Measurements from ENCODE around the gene ATP5PD. TPM values are rescaled to one million over a fixed set of nuclear protein-coding genes. Genes with fewer than 3 reads are reported as not detected.

The ATP5PD gene
- total RNA-seq, 8 experiments from 2014 or later, result 282 to 662 (median 376) TPM

GRCh38 chr17:75086496-75087181 is 39.9 kb upstream of the ATP5PD start:
- H3K4me3 ChIP-seq, result no peak overlapping the region
- H3K4me1 ChIP-seq (replicated peaks in 1 of 2), result peaks cover 7 to 29% of the 10 kb centered on the region in 2 donors
- in situ Hi-C loops (cut with MboI; ENCODE audit: low pct_unique_long_range_greater_than_20kb in 2 of 9, low sequenced_read_pairs in 9 of 9, unreplicated experiment in 9 of 9), result no loop called here
- H3K27ac ChIP-seq, result no peak overlapping the region
- ATAC-seq (replicated peaks in 6 of 8), result no peak
- WGBS, 10 experiments, result 60 to 100% (median 87%) methylated on average over 2 to 9 of the region's 15 CpGs; no CpG with 5 or more reads in 1 of the 10 experiments

DNA sequence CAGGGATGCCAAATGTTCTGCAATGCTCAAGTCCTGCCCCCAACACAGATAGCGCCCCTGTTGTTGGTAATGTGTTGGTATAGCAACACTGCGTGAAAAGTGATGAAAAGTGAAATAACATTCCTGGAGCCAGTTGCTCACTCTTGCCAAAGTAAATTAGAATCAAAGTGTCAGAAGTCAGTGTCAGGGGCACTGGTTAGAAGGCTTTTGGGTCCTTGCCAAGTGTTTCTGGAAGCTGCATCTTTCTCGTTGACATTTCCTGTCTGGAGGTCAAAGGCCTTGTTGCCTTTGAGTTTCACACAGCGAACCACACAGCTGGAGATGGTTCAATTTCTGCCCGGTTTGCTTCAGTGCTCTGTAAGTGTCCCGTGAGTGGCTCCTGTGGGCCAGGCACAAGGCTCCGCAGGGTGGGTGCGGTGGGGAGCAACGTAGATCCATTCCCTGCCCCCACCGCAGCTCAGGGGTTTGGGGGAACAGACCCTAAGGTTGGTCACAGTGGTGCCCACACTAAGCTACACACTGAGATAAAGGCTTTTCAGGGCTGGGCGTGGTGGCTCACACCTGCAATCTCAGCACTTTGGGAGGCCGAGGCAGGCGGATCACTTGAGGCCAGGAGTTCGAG is 37.4 kb upstream of the ATP5PD start:
- Histone ChIP-seq H3K4me1 (replicated peaks in 1 of 2) (peaks cover 0 to 19% of the 10 kb centered on the region in 2 donors), H3K27ac (no peak overlapping the region), H3K4me3 (no peak overlapping the region)
- WGBS, 10 experiments, result 0 to 90% (median 55%) methylated on average over 1 to 7 of the region's 14 CpGs; no CpG with 5 or more reads in 2 of the 10 experiments
- ATAC-seq (replicated peaks in 6 of 8), result peak in 1 of 8 experiments; percentile 36
- in situ Hi-C loops (cut with MboI; ENCODE audit: low pct_unique_long_range_greater_than_20kb in 2 of 9, low sequenced_read_pairs in 9 of 9, unreplicated experiment in 9 of 9), result no loop called here

GRCh38 chr17:75082683-75083082 is 35.9 kb upstream of the ATP5PD start:
- 10 to 68% (median 56%) methylated on average over 2 to 5 of the region's 6 CpGs; no CpG with 5 or more reads in 4 of the 10 experiments for whole genome bisulfite sequencing, 10 experiments
- ATAC-seq (replicated peaks in 6 of 8), result no peak
- peaks cover 0 to 14% of the 10 kb centered on the region in 2 donors for H3K4me1 ChIP-seq (replicated peaks in 1 of 2)
- H3K27ac ChIP-seq, result no peak overlapping the region
- in situ Hi-C loops (cut with MboI; ENCODE audit: low pct_unique_long_range_greater_than_20kb in 2 of 9, low sequenced_read_pairs in 9 of 9, unreplicated experiment in 9 of 9), result no loop called here
- H3K4me3 ChIP-seq, result no peak overlapping the region

- ATAC-seq (replicated peaks in 6 of 8), result no peak
- in situ Hi-C loops (cut with MboI; ENCODE audit: low pct_unique_long_range_greater_than_20kb in 2 of 9, low sequenced_read_pairs in 9 of 9, unreplicated experiment in 9 of 9), result no loop called here
- 17 to 100% (median 76%) methylated on average over 1 to 6 of the region's 13 CpGs; no CpG with 5 or more reads in 2 of the 10 experiments for WGBS, 10 experiments
- H3K4me3 ChIP-seq, result no peak overlapping the region
- peaks cover 0 to 7% of the 10 kb centered on the region in 2 donors for H3K4me1 ChIP-seq (replicated peaks in 1 of 2)
- no peak overlapping the region for H3K27ac ChIP-seq
Observed at GRCh38 chr17:75081611-75082540, 35.1 kb upstream of the ATP5PD start.

GRCh38 chr17:75079023-75079373 is 32.2 kb upstream of the ATP5PD start:
- no peak overlapping the region for H3K27ac ChIP-seq
- in situ Hi-C loops (cut with MboI; ENCODE audit: low pct_unique_long_range_greater_than_20kb in 2 of 9, low sequenced_read_pairs in 9 of 9, unreplicated experiment in 9 of 9), result no loop called here
- H3K4me1 ChIP-seq (replicated peaks in 1 of 2), result peaks cover 0 to 4% of the 10 kb centered on the region in 2 donors
- WGBS, 10 experiments, result 15 to 100% (median 80%) methylated on average over 1 to 6 of the region's 8 CpGs; no CpG with 5 or more reads in 4 of the 10 experiments
- no peak overlapping the region for H3K4me3 ChIP-seq
- ATAC-seq (replicated peaks in 6 of 8), result peak in 2 of 8 experiments; percentile 5 to 12

DNA sequence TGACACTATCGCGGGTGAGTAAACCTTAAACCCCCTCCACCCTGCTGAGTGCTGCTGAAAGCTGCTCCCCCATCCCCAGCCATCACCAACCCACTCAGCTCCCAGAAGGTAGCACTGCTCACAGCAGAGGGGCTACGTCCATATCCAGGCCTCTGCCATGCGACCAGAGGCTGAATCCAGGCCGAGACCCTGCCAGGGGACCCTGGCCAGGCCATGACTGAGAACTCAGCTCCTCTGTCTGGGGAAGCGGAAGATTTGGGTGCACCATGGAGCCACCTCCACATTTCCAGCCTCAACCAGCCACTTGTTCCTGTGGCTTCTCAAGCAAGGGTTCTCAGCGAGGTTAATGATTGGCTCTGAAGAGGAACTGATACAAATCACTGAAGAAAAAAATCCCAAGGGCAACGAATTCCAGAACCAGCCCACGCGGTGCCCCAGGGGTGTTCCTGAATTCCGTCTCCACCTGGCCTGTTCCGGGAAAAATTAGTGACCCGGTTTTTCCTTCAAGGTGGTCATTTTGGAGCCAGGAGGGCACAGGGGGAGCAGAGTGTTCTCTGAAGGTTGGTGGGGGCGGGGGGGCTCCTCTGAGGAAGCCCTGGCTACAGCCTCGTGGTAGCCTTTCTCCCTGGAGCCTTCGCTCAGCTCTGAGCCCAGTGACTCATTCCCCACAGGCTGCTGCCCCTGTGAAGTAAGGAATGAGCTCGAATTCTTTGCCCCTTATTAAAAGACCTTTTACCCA is 31.7 kb upstream of the ATP5PD start:
- peak in 6 of 8 experiments; percentile 10 to 58 (median 27) for ATAC-seq (replicated peaks in 6 of 8)
- H3K4me3 ChIP-seq, result no peak overlapping the region
- no peak overlapping the region for H3K27ac ChIP-seq
- in situ Hi-C loops (cut with MboI; ENCODE audit: low pct_unique_long_range_greater_than_20kb in 2 of 9, low sequenced_read_pairs in 9 of 9, unreplicated experiment in 9 of 9), result no loop called here
- peaks cover 5 to 6% of the 10 kb centered on the region in 2 donors for H3K4me1 ChIP-seq (replicated peaks in 1 of 2)
- 9 to 92% (median 78%) methylated on average over 2 to 6 of the region's 17 CpGs; no CpG with 5 or more reads in 5 of the 10 experiments for WGBS, 10 experiments

- H3K27ac ChIP-seq, result no peak overlapping the region
Observed at GRCh38 chr17:75077496-75078283, 30.9 kb upstream of the ATP5PD start.

GRCh38 chr17:75077072-75077495 is 30.3 kb upstream of the ATP5PD start:
- ATAC-seq (replicated peaks in 6 of 8), result no peak

More at GRCh38 chr17:75077496-75078283, 30.9 kb upstream of the ATP5PD start:
- Histone ChIP-seq H3K4me1 (replicated peaks in 1 of 2) (peaks cover 8% of the 10 kb centered on the region in 2 donors), H3K4me3 (no peak overlapping the region)
- ATAC-seq (replicated peaks in 6 of 8), result peak in 2 of 8 experiments; percentile 10 to 29
- in situ Hi-C loops (cut with MboI; ENCODE audit: low pct_unique_long_range_greater_than_20kb in 2 of 9, low sequenced_read_pairs in 9 of 9, unreplicated experiment in 9 of 9), result no loop called here
- WGBS, 10 experiments, result 37 to 100% (median 73%) methylated on average over 3 to 29 of the region's 53 CpGs; no CpG with 5 or more reads in 3 of the 10 experiments

GRCh38 chr17:75075597-75076336 is 29.0 kb upstream of the ATP5PD start:
- peaks cover 8% of the 10 kb centered on the region in 2 donors for H3K4me1 ChIP-seq (replicated peaks in 1 of 2)
- WGBS, 10 experiments, result 0 to 75% (median 54%) methylated on average over 1 to 3 of the region's 4 CpGs; no CpG with 5 or more reads in 2 of the 10 experiments
- H3K27ac ChIP-seq, result no peak overlapping the region
- H3K4me3 ChIP-seq, result no peak overlapping the region
- in situ Hi-C loops (cut with MboI; ENCODE audit: low pct_unique_long_range_greater_than_20kb in 2 of 9, low sequenced_read_pairs in 9 of 9, unreplicated experiment in 9 of 9), result no loop called here
- ATAC-seq (replicated peaks in 6 of 8), result no peak

More at GRCh38 chr17:75077072-75077495, 30.3 kb upstream of the ATP5PD start:
- Histone ChIP-seq H3K4me1 (replicated peaks in 1 of 2) (peaks cover 8% of the 10 kb centered on the region in 2 donors), H3K4me3 (no peak overlapping the region), H3K27ac (no peak overlapping the region)
- WGBS, 10 experiments, result 65 to 100% (median 76%) methylated on average over 1 to 8 of the region's 30 CpGs; no CpG with 5 or more reads in 4 of the 10 experiments
- in situ Hi-C loops (cut with MboI; ENCODE audit: low pct_unique_long_range_greater_than_20kb in 2 of 9, low sequenced_read_pairs in 9 of 9, unreplicated experiment in 9 of 9), result no loop called here

DNA sequence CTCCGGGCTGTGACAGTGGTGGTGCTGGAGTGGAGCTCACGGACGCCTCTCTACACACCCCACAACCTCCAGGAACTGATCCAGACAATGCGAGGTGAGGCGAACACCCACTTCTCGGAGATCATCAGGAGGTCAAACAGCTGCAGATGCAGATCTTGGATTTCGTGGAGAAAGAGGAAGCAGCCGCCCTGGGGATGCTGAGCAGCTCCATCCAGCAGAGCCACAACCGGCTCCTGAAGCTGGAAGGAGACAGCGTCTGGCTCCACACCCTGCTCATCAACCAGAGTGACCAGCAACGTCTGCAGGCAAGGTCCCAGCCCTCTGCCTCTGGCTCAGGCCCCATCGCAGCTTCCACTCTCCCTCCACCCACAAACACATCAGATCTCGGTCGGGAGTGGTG is 27.8 kb upstream of the ATP5PD start:
- in situ Hi-C loops (cut with MboI; ENCODE audit: low pct_unique_long_range_greater_than_20kb in 2 of 9, low sequenced_read_pairs in 9 of 9, unreplicated experiment in 9 of 9), result no loop called here
- peak in 1 of 8 experiments; percentile 28 for ATAC-seq (replicated peaks in 6 of 8)
- no peak overlapping the region for H3K4me3 ChIP-seq
- H3K4me1 ChIP-seq (replicated peaks in 1 of 2), result peaks cover 8% of the 10 kb centered on the region in 2 donors
- WGBS, 10 experiments, result 60 to 94% (median 75%) methylated on average over 1 to 6 of the region's 14 CpGs; no CpG with 5 or more reads in 6 of the 10 experiments
- no peak overlapping the region for H3K27ac ChIP-seq

- Histone ChIP-seq H3K27ac (no peak overlapping the region), H3K4me1 (replicated peaks in 1 of 2) (peaks cover 8% of the 10 kb centered on the region in 2 donors), H3K4me3 (no peak overlapping the region)
- ATAC-seq (replicated peaks in 6 of 8), result peak in 6 of 8 experiments; percentile 45 to 96 (median 90)
- 13 to 94% (median 73%) methylated on average over 1 to 4 of the region's 5 CpGs; no CpG with 5 or more reads in 5 of the 10 experiments for WGBS, 10 experiments
- in situ Hi-C loops (cut with MboI; ENCODE audit: low pct_unique_long_range_greater_than_20kb in 2 of 9, low sequenced_read_pairs in 9 of 9, unreplicated experiment in 9 of 9), result no loop called here
Observed at GRCh38 chr17:75073618-75074047, 26.9 kb upstream of the ATP5PD start.
